MCF 10A (cell line): ENCODE measurements around the gene IL11RA. TPM values are rescaled to one million over a fixed set of nuclear protein-coding genes. Genes with fewer than 3 reads are reported as not detected.

Source experiments
- BruUV-seq: library from RNA; stranded (reverse); fragments of 400-500 nt; replicated peaks from 2 replicates; lab custom pipeline; 2021; lab: Mats Ljungman, UMichigan
- CTCF ChIA-PET: fragments of 300-600 bp; sonication (Branson Sonifier 250); formaldehyde crosslinking; extraction: SDS; loops from one replicate; lab custom pipeline; 2021; ENCODE audit warnings: antibody characterized with exemption, inconsistent platforms; lab: Yijun Ruan, JAX
- POLR2A ChIA-PET: fragments of 300-600, 350-650 bp; sonication (Branson Sonifier 250); formaldehyde crosslinking; extraction: SDS; loops from one replicate; lab custom pipeline; 2020; ENCODE audit warnings: antibody characterized with exemption, inconsistent platforms; lab: Yijun Ruan, JAX
- DNase-seq: peaks from one replicate; pipeline ENCODE4 v3.0.0-alpha.2; 2018; ENCODE audit not compliant: unreplicated experiment
- H3K27ac Mint-ChIP-seq: one replicate; pipeline ENCODE4 v1.8.0; 2022; ENCODE audit warnings: mild to moderate bottlenecking, low read depth, mixed read lengths; ENCODE audit not compliant: unreplicated experiment
- H3K27me3 Mint-ChIP-seq: one replicate; pipeline ENCODE4 v1.8.0; 2022; ENCODE audit warnings: mixed read lengths; ENCODE audit not compliant: insufficient read depth, unreplicated experiment
- H3K36me3 Mint-ChIP-seq: one replicate; pipeline ENCODE4 v1.8.0; 2022; ENCODE audit warnings: mild to moderate bottlenecking, moderate library complexity, mixed read lengths; ENCODE audit not compliant: insufficient read depth, unreplicated experiment
- H3K4me1 Mint-ChIP-seq: one replicate; pipeline ENCODE4 v1.8.0; 2022; ENCODE audit warnings: mixed read lengths; ENCODE audit not compliant: insufficient read depth, unreplicated experiment
- H3K4me3 Mint-ChIP-seq: one replicate; pipeline ENCODE4 v1.8.0; 2022; ENCODE audit warnings: mild to moderate bottlenecking, moderate library complexity, mixed read lengths; ENCODE audit not compliant: unreplicated experiment
- H3K9me3 Mint-ChIP-seq: one replicate; pipeline ENCODE4 v1.8.0; 2022; ENCODE audit warnings: mixed read lengths; ENCODE audit not compliant: unreplicated experiment
- intact Hi-C: fragments of 100-400 bp; cut with micrococcal nuclease; formaldehyde crosslinking; loops from 2 replicates; pipeline ENCODE4 v1.14.1; 2022
- total RNA-seq: library from RNA; stranded (reverse); gene quantifications from 2 replicates; pipeline ENCODE4 v1.2.3, GENCODE V29; 2022
- TF ChIP-seq, protein P1 (sequence below): fragments of 200-600 bp; IDR thresholded peaks from one replicate; pipeline ENCODE4 v1.8.0; 2022; ENCODE audit warnings: antibody characterized with exemption, mild to moderate bottlenecking; ENCODE audit not compliant: unreplicated experiment

The IL11RA gene
- total RNA-seq, 1 experiment from 2014 or later, result 4.0 TPM

GRCh38 chr9:34629491-34629808 is 22.5 kb upstream of the IL11RA start:
- no peak for DNase-seq
- H3K9me3 Mint-ChIP-seq, result no peaks in the 10 kb centered on the region
- H3K27ac Mint-ChIP-seq, result no peak overlapping the region
- intact Hi-C loops, result no loop called here
- ChIA-PET CTCF (interaction anchor here (0.8 to 1.5 kb wide), 3 partner anchors 73 to 270 kb away, joined by 3 to 4 read pairs (median 3); no protein-coding TSS in a partner anchor), POLR2A (interaction anchor here (3.9 kb wide), 1 partner anchor 9 kb away, joined by 19 read pairs; the partner anchor contains the start of gene DCTN3)
- peak overlapping the region; percentile 38 for H3K4me3 Mint-ChIP-seq
- H3K36me3 Mint-ChIP-seq, result peaks cover 6% of the 10 kb centered on the region
- no TSS peak for BruUV-seq
- H3K27me3 Mint-ChIP-seq, result peaks cover 56% of the 10 kb centered on the region
- TF ChIP-seq, protein P1, sequence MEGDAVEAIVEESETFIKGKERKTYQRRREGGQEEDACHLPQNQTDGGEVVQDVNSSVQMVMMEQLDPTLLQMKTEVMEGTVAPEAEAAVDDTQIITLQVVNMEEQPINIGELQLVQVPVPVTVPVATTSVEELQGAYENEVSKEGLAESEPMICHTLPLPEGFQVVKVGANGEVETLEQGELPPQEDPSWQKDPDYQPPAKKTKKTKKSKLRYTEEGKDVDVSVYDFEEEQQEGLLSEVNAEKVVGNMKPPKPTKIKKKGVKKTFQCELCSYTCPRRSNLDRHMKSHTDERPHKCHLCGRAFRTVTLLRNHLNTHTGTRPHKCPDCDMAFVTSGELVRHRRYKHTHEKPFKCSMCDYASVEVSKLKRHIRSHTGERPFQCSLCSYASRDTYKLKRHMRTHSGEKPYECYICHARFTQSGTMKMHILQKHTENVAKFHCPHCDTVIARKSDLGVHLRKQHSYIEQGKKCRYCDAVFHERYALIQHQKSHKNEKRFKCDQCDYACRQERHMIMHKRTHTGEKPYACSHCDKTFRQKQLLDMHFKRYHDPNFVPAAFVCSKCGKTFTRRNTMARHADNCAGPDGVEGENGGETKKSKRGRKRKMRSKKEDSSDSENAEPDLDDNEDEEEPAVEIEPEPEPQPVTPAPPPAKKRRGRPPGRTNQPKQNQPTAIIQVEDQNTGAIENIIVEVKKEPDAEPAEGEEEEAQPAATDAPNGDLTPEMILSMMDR, result no peak
- peaks cover 26% of the 10 kb centered on the region for H3K4me1 Mint-ChIP-seq

GRCh38 chr9:34630402-34631154 is 21.4 kb upstream of the IL11RA start:
- no TSS peak for BruUV-seq
- Mint-ChIP-seq H3K36me3 (peaks cover 16% of the 10 kb centered on the region), H3K27me3 (peaks cover 54% of the 10 kb centered on the region), H3K4me1 (peaks cover 30% of the 10 kb centered on the region), H3K27ac (no peak overlapping the region), H3K9me3 (no peaks in the 10 kb centered on the region), H3K4me3 (no peak overlapping the region)
- peak; percentile 16 for DNase-seq
- CTCF ChIA-PET, result interaction anchor here (1.1 to 1.4 kb wide), 2 partner anchors 13 to 17 kb away, joined by 3 to 5 read pairs; no protein-coding TSS in a partner anchor
- TF ChIP-seq, protein P1, result no peak
- POLR2A ChIA-PET, result interaction anchor here (1.1 to 3.9 kb wide), 2 partner anchors 10 to 16 kb away, joined by 3 to 19 read pairs; partner anchors contain the start of gene DCTN3
- intact Hi-C loops, result no loop called here

DNA sequence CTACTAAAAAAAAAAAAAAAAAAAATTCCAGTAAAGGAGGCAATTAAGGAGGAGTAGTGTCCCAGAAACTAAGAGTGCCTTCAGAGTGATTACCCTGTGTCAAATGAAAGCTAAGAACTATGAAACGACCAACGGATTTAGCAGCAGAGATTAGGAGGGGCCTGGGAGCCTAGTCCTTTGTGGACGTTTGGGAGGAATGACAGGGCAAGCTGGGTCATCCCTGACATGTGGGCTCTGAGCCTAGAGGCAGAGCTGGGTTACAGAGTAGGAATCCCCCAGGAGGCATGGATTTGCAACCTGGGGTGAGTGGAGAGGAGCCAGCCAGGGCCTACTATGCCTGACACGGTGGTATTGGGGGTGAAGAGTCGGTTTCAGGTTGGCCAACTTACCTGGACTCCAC is 18.8 kb upstream of the IL11RA start:
- no peak for DNase-seq
- intact Hi-C loops, result no loop called here
- peaks cover 29% of the 10 kb centered on the region for H3K27me3 Mint-ChIP-seq

More for the DNA sequence above, 18.8 kb upstream of the IL11RA start:
- Mint-ChIP-seq H3K9me3 (no peaks in the 10 kb centered on the region), H3K4me3 (no peak overlapping the region), H3K27ac (peak overlapping the region; percentile 5), H3K36me3 (peaks cover 16% of the 10 kb centered on the region), H3K4me1 (peaks cover 34% of the 10 kb centered on the region)
- POLR2A ChIA-PET, result interaction anchor here (1.3 to 2.1 kb wide), 5 partner anchors 13 to 22 kb away, joined by 4 to 13 read pairs (median 10); partner anchors contain the start of genes DCTN3, GALT and RPP25L
- TF ChIP-seq, protein P1, result no peak
- BruUV-seq, result no TSS peak
- CTCF ChIA-PET, result interaction anchor here (0.6 to 6.5 kb wide), 14 partner anchors 9 to 486 kb away, joined by 3 to 83 read pairs (median 8); partner anchors contain the start of genes DCTN3, GALT and IL11RA
